HG03135 (cell line): ENCODE results near the gene WBP4.

ENCODE experiments used
- ATAC-seq: cut with Tn5 transposase; IDR thresholded peaks from one replicate; pipeline ENCODE4 v1.9.1; 2021; ENCODE audit warnings: mild to moderate bottlenecking, moderate library complexity; ENCODE audit not compliant: unreplicated experiment

WBP4 gene

GRCh38 chr13:41048640-41049039, 12.7 kb upstream of the WBP4 start:
- no peak for ATAC-seq

- no peak for ATAC-seq
Observed at GRCh38 chr13:41049480-41050440, 11.5 kb upstream of the WBP4 start.

GRCh38 chr13:41052441-41052840, 8.9 kb upstream of the WBP4 start:
- ATAC-seq = no peak

GRCh38 chr13:41053384-41053826, 7.9 kb upstream of the WBP4 start:
- peak; percentile 80 for ATAC-seq

GRCh38 chr13:41054212-41054877, 7.0 kb upstream of the WBP4 start:
- ATAC-seq = no peak

GRCh38 chr13:41054919-41055619, 6.2 kb upstream of the WBP4 start:
- ATAC-seq = no peak

GRCh38 chr13:41056194-41056593, 5.1 kb upstream of the WBP4 start:
- no peak for ATAC-seq

- no peak for ATAC-seq
Observed at GRCh38 chr13:41056826-41057711, 4.2 kb upstream of the WBP4 start.

- no peak for ATAC-seq
Observed at GRCh38 chr13:41058295-41059070, 2.8 kb upstream of the WBP4 start.

- no peak for ATAC-seq
Observed at GRCh38 chr13:41059456-41060081, 1.7 kb upstream of the WBP4 start.

- peak; percentile 31 for ATAC-seq
Observed at GRCh38 chr13:41060082-41060723, 1.1 kb upstream of the WBP4 start.

- ATAC-seq = peak; percentile 34
Observed at GRCh38 chr13:41060724-41061074, 610 bp upstream of the WBP4 start.

GRCh38 chr13:41061914-41062837, 867 bp downstream of the WBP4 start:
- peak; percentile 33 for ATAC-seq

- no peak for ATAC-seq
Observed at GRCh38 chr13:41064493-41064892, 3.2 kb downstream of the WBP4 start.

- no peak for ATAC-seq
Observed at GRCh38 chr13:41065078-41065477, 3.8 kb downstream of the WBP4 start.

- ATAC-seq = no peak
Observed at GRCh38 chr13:41074523-41074922, 13.2 kb downstream of the WBP4 start.

GRCh38 chr13:41075034-41075433, 13.7 kb downstream of the WBP4 start:
- no peak for ATAC-seq

GRCh38 chr13:41075485-41075884, 14.2 kb downstream of the WBP4 start:
- no peak for ATAC-seq
